GM19193 (cell line): ENCODE results near the gene FAM83B.

Experiments
- POLR2A ChIP-seq: IDR thresholded peaks from 4 replicates; pipeline ENCODE4 v1.6.1; 2011; ENCODE audit not compliant: insufficient read depth, insufficient read length; ENCODE audit errors: extremely low read depth

The FAM83B gene

DNA sequence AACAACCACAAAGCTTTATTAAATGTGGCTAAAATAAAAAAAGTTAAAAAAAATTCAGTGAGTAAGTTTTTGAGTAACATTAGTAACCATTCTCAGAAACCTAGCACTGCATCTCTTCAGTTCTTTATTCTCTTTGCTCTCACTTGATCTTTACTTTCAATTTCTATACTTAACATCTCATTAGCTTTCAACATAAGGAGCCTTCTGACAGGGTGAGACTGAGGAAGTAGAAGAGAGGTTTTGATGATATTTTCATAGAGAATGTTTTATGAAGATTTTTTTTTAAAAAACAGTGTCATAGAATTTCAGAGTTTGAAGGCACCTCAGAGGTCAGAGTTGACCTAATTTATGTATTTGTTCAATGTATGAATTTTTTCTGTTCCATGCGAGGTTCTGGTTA is 60.8 kb downstream of the FAM83B start:
- TF ChIP-seq POLR2A = no peak

DNA sequence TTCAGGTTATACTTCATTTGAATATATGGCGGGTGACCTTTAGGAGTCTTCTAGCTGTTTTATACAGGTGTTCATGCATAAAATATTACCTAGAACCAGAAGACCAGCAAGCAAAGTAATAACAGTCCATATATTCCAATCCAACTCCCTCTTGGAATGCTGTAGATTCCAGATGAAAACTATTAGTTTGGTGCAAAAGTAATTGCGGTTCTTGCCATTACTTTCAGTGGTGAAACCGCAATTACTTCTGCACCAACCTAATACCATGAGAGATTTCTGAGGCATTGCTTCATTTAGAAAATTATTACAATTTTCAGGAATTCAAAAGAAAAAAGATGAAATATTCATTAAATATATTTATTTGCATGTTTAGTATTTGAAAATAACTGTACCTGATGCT is 62.6 kb downstream of the FAM83B start:
- TF ChIP-seq POLR2A = no peak

DNA sequence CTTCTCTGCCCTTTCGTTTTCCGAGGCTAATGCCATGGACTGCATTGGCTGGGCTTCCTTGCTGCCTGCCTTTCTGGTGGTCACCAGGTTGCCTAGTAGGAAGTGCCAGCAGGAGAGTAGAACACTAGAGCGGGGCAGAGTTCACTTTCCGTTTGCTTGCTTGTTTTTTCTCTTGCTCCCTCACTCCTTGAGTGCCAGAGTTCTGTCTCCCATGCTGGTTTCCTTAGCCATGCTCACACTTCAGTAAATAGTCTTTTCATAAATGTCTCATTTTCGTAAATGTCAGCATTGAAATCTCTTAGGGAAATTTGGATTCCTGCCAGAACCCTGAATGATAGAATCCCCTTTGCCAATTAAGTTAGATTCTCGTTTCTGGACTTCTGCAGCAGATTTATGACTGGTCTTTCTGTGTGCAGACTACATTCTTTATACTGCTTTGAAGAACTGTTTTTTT is 63.9 kb downstream of the FAM83B start:
- no peak for TF ChIP-seq POLR2A

DNA sequence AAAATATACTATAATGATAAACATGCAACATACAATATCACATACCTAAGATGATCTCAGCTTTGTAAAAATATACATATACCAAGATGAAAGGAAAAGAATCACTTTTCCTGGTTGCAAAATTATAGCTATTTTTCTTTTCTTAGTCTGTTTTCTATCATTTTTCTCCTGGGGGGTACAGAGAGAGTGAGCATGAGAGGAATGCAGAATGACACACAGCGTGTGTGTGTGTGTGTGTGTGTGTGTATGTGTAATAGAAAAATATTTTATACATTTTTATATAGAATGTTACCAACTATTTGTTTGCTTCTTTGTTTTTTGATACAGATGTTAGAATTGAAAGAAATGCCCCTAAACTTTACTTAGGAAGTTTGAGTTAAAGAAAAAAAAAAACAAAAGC is 64.3 kb downstream of the FAM83B start:
- no peak for TF ChIP-seq POLR2A

DNA sequence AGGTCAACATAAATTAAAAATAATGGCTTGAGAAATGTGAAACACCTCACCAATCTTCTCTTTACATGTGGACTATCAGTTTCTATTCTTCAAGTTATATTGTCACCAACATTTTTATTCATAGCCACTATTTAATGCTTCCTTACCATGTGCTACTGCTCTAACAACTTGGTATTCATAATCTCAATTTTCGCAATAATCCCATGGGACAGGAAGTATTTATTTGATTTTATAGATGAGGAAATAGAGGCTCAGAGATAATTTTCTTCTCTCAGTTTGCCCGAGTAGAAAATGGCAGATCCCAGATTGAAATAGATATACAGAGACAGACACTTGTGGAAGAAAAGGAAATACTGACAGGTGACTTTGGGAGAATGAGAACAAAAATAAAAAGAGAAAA is 66.6 kb downstream of the FAM83B start:
- no peak for TF ChIP-seq POLR2A

DNA sequence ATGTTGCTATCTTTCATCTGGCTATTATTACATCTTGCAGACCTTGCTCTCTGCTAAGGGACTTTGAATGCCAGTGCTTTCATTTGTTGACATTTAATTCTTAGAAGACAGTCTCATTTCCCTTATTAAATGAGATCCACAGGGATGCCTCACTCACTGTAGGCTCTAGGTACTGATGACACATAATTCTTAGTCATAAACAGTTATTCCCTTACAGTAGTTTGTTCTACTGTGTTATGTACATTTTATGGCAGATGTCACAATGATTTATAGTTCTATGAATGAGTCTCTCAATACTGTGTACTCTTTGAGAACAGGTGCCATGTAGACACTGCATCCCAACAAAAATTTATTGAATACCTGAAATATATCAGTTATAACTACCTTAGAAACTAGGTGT is 70.3 kb downstream of the FAM83B start:
- TF ChIP-seq POLR2A = no peak

DNA sequence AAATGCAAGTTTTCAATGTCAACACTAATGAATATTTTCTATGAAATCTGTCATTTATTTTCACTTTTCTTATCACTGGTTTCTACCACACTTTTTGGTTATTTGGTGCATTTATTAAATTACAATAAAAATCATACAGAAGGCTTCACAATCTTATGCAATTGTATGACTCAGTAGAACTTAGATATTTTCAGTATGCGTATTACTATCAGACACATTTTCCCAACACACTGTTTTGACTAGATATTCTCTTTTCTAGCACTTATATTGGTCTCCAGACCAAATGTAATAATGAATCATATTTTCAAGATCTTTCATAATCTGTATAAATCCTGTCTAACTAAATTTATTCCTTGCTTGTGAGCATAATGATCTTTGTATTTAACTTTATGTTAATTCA is 74.1 kb downstream of the FAM83B start:
- TF ChIP-seq POLR2A = no peak

DNA sequence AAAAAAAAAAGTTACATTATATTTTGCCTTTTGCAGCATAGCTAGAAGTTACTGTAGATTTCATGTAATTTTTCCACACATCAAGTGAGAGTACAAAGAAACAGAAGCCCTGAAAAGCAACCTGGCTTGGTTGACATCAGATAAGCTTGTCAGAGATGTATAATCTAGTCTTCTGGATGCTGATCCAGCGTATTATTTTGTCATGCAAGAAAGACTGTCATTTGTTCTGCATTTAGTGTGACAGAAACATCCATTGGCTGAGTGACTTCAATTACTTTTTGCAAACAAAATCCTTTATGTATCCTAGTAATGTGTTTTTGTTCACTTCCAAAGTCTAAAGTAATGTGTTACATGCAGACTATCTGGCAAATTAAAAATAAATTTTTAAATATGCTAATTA is 75.3 kb downstream of the FAM83B start:
- TF ChIP-seq POLR2A = no peak

DNA sequence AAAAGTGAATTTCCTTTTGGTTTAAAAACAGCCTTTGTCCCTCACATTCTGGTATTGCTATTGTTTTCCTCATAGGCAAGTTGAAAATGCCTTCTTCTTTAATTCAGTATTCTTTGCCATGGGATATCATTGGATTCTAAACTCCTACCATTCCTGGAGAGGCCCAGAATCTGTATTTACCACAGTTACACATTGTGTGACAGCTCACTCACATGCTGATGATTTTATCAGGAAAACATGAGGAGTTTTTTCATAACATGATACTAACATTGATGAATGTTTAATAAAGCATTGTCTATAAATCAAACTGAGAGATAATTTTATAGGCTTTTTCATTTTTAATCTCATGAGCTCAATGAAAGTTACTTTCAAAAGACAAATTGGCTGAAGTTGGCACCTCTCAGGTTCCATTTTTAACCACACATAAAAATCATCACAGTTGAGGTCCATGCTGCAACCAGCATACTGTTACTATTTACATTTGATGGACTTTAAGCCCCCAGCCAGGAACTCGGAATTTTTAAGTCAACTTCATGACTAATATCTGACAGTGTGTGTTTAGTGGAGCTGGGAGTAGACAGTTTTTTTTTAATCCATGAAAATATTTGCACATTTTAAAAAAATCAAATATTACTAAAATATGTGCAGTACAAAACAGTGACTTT is 82.8 kb downstream of the FAM83B start:
- TF ChIP-seq POLR2A = no peak

DNA sequence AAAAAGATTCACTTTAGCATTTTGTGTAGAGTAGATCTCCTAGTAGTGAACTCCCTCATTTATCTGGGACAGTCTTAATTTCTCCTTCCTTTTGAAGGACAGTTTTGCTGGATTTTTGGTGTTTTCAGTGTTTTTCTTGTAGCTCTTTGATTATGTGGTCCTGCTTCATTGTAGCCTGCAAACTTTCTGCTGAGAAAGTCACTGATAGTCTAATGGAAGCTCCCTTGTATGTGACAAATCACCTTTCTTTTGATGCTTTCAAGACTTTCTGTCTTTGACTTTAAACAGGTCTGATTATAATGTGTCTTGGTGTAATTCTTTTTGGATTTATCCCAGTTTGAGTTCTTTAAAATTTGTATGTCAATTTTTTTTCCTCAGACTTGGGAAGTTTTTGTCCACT is 86.1 kb downstream of the FAM83B start:
- TF ChIP-seq POLR2A = no peak

DNA sequence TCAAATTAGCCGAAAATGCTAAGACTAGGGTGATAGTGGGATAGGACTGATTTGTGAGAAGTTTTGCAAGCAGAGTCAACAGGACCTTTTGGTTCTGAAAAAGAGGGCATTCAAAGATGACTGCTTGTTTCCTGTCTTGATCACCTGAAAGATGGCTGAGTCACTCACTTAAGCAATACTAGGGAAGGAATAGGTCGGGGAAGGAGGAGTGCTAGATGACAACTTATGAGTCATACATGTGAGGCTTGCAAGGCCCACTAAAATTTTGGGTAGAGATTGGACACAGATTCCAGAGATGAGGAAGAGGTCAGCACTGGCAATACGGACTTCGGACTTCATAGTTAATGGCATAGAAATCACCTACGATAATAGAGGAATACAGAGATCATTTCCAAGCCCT is 89.2 kb downstream of the FAM83B start:
- no peak for TF ChIP-seq POLR2A

DNA sequence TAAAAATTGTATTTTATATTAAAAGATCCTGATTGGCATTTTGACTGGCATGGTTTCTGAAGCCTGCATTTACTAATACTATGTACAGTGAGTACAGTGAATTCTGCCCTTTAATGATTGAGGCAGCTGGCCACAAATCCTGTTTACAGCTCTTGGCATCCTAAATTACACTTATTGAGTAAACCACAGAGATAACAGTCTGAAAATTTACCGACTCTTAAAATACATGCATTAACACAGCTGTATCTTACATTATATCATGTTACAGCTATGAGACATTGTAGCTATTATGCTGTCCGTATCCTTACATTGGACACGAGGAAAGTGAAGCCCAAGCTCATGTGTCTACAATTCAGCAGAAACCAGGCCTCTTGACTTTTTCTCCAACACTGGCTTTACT is 90.8 kb downstream of the FAM83B start:
- no peak for TF ChIP-seq POLR2A

DNA sequence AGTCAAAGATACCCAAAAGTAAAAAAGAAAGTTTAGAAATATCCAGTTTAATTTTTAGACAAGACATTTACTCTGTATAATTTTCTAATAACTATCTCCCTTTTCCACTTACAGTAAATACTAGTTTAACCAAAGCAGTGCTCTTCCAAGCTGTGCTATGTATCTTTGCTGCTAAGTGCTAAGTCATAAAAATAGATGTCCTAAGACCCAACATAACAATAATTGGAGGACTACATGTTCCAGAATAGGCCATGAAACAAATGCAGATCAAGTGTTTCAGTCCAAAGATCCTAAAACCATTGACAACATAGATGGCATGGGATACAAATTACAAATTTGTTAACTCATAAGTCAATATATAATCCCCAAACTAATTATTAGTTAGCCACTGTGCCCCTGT is 111.1 kb downstream of the FAM83B start:
- no peak for TF ChIP-seq POLR2A

DNA sequence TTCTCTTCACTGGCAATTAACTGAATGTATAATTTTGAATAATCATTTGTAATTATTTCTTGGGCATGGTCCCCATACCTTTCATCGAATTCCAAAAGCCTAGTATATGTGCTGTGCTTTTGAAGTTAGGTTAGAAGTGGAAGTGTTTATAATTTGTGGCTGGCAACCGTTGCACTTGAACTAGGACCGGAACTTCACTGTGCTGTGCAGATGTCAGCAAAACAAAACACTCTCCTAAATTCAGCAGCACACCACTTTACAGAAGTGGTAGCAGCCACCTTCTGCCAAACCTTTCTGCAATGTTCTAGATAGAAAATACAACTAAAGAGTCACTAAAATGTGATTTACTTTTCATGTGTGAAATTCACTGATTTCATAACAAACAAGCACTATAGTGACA is 111.9 kb downstream of the FAM83B start:
- no peak for TF ChIP-seq POLR2A

DNA sequence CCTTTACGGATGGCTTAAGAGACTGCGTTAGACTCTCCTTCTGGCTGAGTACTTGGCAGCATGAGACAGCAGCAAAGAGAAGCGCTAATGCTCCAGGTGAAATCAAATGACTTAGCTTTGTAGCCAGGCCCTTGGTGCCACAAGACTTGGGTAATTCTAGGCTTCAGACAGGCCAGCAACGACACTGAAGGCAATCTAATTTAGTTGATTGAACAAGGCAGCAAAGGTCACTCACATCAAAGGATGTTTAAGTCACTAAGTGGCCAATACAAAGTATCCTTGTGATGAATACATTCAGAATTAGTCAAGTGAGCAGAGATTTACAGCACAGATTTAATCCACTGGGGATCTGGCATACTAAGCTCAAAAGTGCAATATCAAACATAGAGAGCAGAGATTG is 113.2 kb downstream of the FAM83B start:
- no peak for TF ChIP-seq POLR2A

DNA sequence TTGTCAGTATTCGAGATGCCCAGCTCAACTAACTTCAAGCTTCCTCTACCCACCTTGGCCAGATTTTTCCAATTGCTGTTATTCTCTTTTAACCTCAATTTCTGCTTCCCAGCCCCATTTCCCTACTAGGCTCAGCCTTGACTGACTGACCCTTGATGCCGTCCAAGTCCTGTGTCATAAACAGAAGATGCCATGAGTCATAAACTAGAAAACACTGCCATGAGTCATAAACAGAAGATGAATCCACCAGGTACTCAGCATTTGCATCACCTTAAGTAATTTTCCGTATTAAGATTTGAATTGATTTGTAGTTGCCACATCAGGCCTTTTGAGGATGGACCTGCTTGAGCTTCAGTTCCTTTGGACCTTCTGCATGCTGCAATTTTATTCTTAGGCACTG is 123.8 kb downstream of the FAM83B start:
- no peak for TF ChIP-seq POLR2A

DNA sequence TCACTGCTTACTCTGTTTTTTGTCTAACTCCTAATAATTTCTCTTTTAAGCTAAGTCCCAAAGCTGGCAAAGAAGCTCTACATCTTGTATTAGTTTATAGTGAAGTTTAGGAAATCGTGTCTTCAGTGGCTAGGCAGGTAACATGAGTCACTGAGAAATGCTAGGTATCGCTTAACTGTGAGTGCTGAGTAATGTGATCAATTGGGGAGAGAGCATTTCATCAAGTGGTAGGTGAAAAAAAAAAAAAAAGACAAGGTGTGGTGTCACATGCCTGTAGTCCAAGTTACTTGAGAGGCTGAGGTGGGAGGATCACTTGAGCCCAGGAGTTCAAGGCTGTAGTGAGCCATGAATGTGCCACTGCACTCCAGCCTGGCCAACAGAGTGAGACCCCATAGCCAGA is 125.3 kb downstream of the FAM83B start:
- no peak for TF ChIP-seq POLR2A
